ENCODE data around the gene ADK. TPM values are rescaled to one million over a fixed set of nuclear protein-coding genes. Genes with fewer than 3 reads are reported as not detected.

Gene ADK
- total and polyA plus RNA-seq, 7 donors, result 17.8 to 32.3 (median 23.6) TPM

GRCh38 chr10:74330646-74331045, 179.6 kb downstream of the ADK start:
- intact Hi-C loops (cut with DNase I), result no loop called here
- H3K9me3 ChIP-seq, result no peaks in the 10 kb centered on the region
- DNase-seq (no peak), ATAC-seq (no peak)
- no peaks in the 10 kb centered on the region for H3K27me3 ChIP-seq (ENCODE audit: insufficient read depth in 3 of 3, low read length in 2 of 3)
- H3K4me3 ChIP-seq, result no peak overlapping the region
- 96 to 99% (median 98%) methylated on average over 3 of the region's 3 CpGs for WGBS, 3 donors
- H3K4me1 ChIP-seq, result no peaks in the 10 kb centered on the region
- H3K27ac ChIP-seq, result no peak overlapping the region
- TF ChIP-seq CTCF (IDR thresholded peaks at IDR 0.05), result no peak
- H3K36me3 ChIP-seq (ENCODE audit: insufficient read depth in 1 of 2, low read depth in 1 of 2), result no peaks in the 10 kb centered on the region

GRCh38 chr10:74332398-74332797, 181.4 kb downstream of the ADK start:
- no peak for ATAC-seq
- no peaks in the 10 kb centered on the region for H3K4me1 ChIP-seq
- no peak overlapping the region for H3K27ac ChIP-seq
- H3K36me3 ChIP-seq (ENCODE audit: insufficient read depth in 1 of 2, low read depth in 1 of 2), result no peaks in the 10 kb centered on the region
- no peak for DNase-seq
- H3K27me3 ChIP-seq (ENCODE audit: insufficient read depth in 3 of 3, low read length in 2 of 3), result no peaks in the 10 kb centered on the region
- no peaks in the 10 kb centered on the region for H3K9me3 ChIP-seq
- intact Hi-C loops (cut with DNase I), result no loop called here
- no peak overlapping the region for H3K4me3 ChIP-seq
- TF ChIP-seq CTCF (IDR thresholded peaks at IDR 0.05), result no peak

DNA sequence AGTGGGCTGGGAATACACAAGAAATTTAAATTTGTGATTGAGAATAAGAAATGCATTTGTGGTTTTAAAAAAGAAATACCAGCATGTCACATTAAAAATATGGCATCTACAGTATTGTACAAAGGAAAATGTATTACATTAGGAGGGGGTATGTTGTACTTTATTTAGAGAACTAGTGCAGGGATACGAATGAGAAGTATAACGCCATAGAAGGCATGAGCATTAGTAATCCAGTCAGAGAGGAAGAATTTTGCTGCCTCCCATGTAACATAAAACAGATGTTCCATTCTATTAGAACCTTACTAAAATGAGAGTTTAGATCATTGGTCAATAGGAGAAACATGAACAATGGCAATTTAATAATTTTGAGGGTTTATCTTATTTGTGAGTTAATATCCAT, 182.2 kb downstream of the ADK start:
- ATAC-seq (no peak), DNase-seq (no peak)
- Histone ChIP-seq H3K27ac (no peak overlapping the region), H3K4me1 (no peaks in the 10 kb centered on the region), H3K27me3 (ENCODE audit: insufficient read depth in 3 of 3, low read length in 2 of 3) (no peaks in the 10 kb centered on the region), H3K9me3 (no peaks in the 10 kb centered on the region), H3K36me3 (ENCODE audit: insufficient read depth in 1 of 2, low read depth in 1 of 2) (no peaks in the 10 kb centered on the region), H3K4me3 (no peak overlapping the region)
- 75 to 88% (median 82%) methylated on average over 2 of the region's 2 CpGs for WGBS, 3 donors
- no peak for TF ChIP-seq CTCF (IDR thresholded peaks at IDR 0.05)
- intact Hi-C loops (cut with DNase I), result no loop called here

GRCh38 chr10:74334221-74334620, 183.2 kb downstream of the ADK start:
- no peak for TF ChIP-seq CTCF (IDR thresholded peaks at IDR 0.05)
- intact Hi-C loops (cut with DNase I), result no loop called here

GRCh38 chr10:74335501-74335900, 184.5 kb downstream of the ADK start:
- H3K27ac ChIP-seq, result no peak overlapping the region
- no peak overlapping the region for H3K4me3 ChIP-seq
- no peak for TF ChIP-seq CTCF (IDR thresholded peaks at IDR 0.05)
- no peaks in the 10 kb centered on the region for H3K4me1 ChIP-seq
- no peaks in the 10 kb centered on the region for H3K36me3 ChIP-seq (ENCODE audit: insufficient read depth in 1 of 2, low read depth in 1 of 2)
- ATAC-seq (no peak), DNase-seq (no peak)
- no peaks in the 10 kb centered on the region for H3K9me3 ChIP-seq
- no peaks in the 10 kb centered on the region for H3K27me3 ChIP-seq (ENCODE audit: insufficient read depth in 3 of 3, low read length in 2 of 3)
- intact Hi-C loops (cut with DNase I), result no loop called here
- 74 to 79% (median 78%) methylated on average over 1 of the region's 1 CpG for WGBS, 3 donors

More at GRCh38 chr10:74334221-74334620, 183.2 kb downstream of the ADK start:
- ATAC-seq, result no peak
- Histone ChIP-seq H3K4me3 (no peak overlapping the region), H3K27ac (no peak overlapping the region), H3K4me1 (no peaks in the 10 kb centered on the region), H3K9me3 (no peaks in the 10 kb centered on the region), H3K36me3 (ENCODE audit: insufficient read depth in 1 of 2, low read depth in 1 of 2) (no peaks in the 10 kb centered on the region), H3K27me3 (ENCODE audit: insufficient read depth in 3 of 3, low read length in 2 of 3) (no peaks in the 10 kb centered on the region)
- DNase-seq, result no peak
